Measurements from ENCODE around the gene MAD2L1BP. TPM values are rescaled to one million over a fixed set of nuclear protein-coding genes. Genes with fewer than 3 reads are reported as not detected.

MAD2L1BP gene
- total RNA-seq, 1 donor, result 55.9 TPM

DNA sequence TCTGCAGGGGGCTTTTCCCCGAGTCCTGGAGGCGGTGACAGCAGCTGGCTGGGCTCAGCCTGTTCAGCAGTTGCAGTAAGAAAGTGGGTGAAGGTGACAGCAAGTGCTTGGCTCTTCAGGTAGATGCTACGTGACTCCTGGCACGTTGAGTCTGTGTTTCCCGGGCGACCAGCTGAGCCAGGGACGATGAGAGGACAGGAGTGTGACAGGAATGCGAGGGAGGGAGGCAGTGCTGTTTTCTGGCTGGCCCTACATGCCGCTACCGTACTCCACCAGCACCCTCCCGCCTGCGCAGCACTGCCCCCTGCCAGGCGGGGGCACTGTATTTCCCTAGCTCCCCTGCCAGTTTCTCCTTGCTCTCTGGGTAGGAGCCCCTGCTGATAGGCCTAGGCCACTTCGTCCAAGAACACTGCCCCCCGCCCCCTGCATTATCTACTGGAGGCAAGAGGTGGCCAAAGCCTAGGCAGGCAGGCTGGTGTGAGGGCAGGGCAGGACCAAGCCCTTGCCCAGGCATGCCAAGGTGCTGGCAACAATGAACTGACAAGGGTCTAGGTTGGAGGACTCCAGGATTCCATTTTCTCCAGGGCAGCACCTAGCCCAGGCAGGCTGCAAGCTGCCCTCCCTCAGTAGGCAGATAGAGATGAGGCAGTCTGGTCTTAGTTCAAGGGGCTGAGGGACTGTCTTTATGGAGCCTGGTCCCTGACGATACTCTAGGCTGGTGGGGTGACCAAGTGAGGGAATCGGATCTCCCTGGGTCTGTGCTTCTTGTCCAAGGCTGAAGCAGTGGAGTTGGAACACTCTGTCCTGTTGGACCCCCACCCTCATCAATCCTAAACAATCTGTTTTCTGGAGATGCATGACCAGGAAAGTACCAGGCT is 32.8 kb downstream of the MAD2L1BP start:
- no peak overlapping the region for H3K4me3 ChIP-seq (ENCODE audit: low read length)
- H3K4me1 ChIP-seq (ENCODE audit: insufficient read depth, low read length), result no peaks in the 10 kb centered on the region
- no peaks in the 10 kb centered on the region for H3K9me3 ChIP-seq (ENCODE audit: low read depth, low read length)
- no peaks in the 10 kb centered on the region for H3K27me3 ChIP-seq (ENCODE audit: insufficient read depth, low read length)

DNA sequence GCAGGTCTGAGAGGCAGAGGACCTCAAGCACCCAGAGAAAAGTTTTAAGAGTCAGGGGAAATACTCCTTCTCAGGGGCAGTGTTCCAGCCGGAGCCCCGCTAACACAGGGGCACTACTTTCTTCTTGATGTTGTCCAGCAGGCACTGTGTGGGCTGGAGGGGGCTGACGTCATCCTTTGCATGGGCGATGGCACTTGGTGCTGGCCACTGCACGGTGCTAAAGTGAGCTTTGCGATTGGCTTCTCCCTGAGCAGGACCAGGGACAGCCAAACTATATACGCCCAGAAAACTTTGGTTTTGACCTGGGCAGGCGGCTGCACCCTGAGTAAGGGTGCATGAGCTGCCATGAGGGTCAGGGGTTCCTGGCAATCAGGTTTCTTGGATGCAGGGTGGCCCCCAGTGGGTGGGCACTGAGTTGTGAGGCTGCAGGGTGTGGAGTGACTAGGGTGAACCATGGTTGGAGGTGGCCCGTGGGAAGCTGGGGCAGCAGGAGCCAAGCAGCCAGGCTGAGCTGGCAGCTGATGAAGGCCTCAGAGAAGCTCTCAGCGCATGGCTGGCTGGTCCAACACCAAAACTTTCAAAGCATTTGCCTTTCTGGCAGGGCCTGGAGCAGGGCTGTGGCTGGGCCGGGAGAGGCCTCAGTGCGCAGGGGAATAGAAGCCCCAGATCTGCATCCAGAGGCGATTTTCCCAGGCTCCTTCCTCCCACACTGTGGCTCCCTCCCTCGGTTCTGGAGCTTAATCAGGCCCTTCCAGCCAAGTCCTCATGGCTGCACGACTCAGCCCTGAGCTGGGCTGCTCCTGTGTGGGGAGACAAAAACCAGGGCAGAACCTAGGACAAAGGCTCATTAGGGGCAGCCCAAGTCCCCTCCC is 33.6 kb downstream of the MAD2L1BP start:
- H3K4me1 ChIP-seq (ENCODE audit: insufficient read depth, low read length), result no peaks in the 10 kb centered on the region
- no peaks in the 10 kb centered on the region for H3K9me3 ChIP-seq (ENCODE audit: low read depth, low read length)
- no peak overlapping the region for H3K4me3 ChIP-seq (ENCODE audit: low read length)
- H3K27me3 ChIP-seq (ENCODE audit: insufficient read depth, low read length), result no peaks in the 10 kb centered on the region

DNA sequence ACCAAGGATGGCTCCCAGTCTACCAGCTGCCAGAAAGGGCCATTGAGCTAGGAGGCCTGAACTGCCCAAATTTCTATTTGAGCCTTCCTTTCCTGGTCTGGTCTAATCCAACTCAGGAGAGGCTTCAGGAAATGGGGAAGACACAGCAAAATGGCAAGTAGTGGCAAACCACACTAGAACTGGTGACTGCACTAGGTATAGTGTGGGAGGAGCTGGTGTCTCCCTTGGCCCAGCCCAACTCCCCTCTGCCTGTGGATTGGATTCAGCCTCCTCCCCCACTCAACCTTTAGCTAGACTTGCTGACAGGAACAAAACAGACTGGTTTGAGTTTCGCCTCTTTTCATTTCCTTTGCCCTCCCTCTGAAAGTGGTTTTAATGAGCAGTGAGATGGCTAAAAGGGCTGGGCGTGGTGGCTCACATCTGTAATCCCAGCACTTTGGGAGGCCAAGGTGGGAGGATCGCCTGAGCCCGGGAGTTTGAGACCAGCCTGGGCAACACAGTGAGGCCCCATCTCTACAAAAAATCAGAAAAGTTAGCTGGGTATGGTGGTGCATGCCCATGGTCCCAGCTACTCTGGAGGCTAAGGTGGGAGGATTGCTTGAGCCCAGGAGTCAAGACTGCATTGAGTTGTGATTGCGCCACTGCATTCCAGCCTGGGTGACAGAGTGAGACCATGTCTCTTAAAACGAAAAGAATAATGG is 34.4 kb downstream of the MAD2L1BP start:
- Histone ChIP-seq H3K27me3 (ENCODE audit: insufficient read depth, low read length) (no peaks in the 10 kb centered on the region), H3K9me3 (ENCODE audit: low read depth, low read length) (no peaks in the 10 kb centered on the region), H3K4me1 (ENCODE audit: insufficient read depth, low read length) (no peaks in the 10 kb centered on the region), H3K4me3 (ENCODE audit: low read length) (no peak overlapping the region)

DNA sequence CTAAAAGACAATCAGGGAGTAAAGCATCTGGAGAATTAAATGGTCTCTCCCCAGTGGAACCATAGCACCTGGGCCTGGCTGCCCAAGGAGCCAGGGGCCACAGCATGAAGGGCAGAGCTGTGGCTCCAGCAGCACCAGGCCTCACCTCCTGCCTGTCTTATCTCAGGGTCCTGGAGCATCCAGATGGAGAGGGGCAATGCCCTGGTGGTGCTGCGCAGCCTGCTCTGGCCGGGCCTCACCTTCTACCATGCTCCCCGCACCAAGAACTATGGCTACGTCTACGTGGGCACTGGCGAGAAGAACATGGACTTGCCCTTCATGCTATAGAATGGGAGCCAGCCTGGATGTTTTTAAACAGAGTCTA is 35.0 kb downstream of the MAD2L1BP start:
- H3K4me1 ChIP-seq (ENCODE audit: insufficient read depth, low read length), result no peaks in the 10 kb centered on the region

DNA sequence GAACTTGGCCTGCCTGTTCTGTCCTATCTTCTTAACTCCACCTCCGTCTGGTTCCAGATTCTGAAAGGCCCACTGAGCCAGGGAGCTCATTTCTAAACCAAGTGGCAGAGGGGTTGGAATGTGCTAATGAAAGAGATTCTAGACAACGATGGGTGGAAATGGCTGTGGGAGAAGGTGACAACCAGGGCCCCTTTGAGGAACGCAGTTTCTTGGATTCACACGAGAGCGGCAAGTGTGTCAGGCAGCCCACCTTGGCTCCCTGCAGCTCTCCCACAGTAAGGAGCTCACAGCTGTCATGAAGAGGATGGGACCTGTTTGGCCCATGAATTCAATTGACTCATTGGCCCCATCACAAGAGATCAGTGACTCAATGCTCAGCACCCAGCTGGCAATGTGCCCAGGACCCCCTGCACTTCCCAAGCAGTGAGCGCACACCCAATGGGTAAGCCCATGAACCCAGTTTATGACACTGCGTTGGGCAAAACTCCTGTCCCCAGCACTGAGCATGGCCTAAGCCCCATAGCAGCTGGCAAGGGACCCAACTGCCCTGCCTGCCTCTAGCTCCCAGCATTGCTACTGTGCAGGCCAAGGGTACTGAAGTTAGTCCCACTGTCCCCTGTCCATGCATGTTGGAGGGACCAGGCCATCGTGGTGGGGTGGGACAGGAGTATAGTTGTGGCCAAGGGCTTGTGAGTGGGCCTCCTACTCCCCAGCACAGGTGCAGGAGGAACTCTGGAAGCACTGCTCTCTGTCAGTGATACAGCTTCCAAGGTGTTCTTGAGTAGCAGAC is 35.6 kb downstream of the MAD2L1BP start:
- H3K4me1 ChIP-seq (ENCODE audit: insufficient read depth, low read length), result no peaks in the 10 kb centered on the region
- H3K4me3 ChIP-seq (ENCODE audit: low read length), result no peak overlapping the region
- no peaks in the 10 kb centered on the region for H3K9me3 ChIP-seq (ENCODE audit: low read depth, low read length)
- no peaks in the 10 kb centered on the region for H3K27me3 ChIP-seq (ENCODE audit: insufficient read depth, low read length)

More for the DNA sequence above, 35.0 kb downstream of the MAD2L1BP start:
- Histone ChIP-seq H3K9me3 (ENCODE audit: low read depth, low read length) (no peaks in the 10 kb centered on the region), H3K27me3 (ENCODE audit: insufficient read depth, low read length) (no peaks in the 10 kb centered on the region), H3K4me3 (ENCODE audit: low read length) (no peak overlapping the region)

DNA sequence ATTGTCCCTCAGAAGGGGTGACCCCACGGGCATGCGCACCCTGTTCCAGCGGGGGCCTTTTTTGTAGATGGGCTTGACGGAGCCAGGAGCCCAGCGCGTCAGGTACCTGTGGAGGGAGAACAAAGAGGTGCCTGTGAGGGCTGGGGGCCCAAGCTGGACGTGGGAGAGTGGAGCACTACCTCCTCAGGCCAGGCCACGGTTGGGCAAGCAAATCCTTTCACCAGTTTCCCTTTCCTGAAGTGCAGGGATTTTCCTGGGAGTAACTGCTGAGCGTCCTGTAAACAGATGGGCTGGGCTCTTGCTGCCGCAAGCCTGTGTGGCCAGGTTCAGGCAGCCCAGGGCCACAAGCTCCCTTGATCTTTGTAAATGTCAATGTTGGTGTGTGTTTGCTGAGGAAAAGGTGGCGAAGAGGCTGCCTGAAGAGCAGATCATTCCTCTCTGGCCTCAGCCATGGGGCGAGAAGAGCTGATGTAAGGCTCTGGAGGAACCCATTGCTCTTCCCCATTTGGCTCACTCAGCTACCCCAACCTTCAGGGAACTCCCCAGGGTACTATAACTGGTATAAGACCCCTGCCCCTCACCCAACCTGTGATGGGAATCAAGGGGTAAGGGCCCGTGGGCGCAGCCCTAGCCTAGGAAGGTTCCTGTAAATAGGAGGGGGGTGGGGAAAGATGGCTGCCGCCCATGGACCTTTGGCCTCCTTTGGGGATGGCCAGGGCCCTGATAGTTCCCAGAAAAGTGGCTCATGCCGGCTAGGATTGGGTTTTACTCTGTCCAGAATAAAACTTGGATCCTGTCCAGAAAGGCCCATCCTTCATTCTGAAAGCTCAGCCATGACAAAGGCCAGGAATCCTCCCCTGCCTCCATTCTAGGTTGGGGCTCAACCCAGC is 36.4 kb downstream of the MAD2L1BP start:
- Histone ChIP-seq H3K9me3 (ENCODE audit: low read depth, low read length) (no peaks in the 10 kb centered on the region), H3K27me3 (ENCODE audit: insufficient read depth, low read length) (no peaks in the 10 kb centered on the region), H3K4me1 (ENCODE audit: insufficient read depth, low read length) (no peaks in the 10 kb centered on the region), H3K4me3 (ENCODE audit: low read length) (no peak overlapping the region)

DNA sequence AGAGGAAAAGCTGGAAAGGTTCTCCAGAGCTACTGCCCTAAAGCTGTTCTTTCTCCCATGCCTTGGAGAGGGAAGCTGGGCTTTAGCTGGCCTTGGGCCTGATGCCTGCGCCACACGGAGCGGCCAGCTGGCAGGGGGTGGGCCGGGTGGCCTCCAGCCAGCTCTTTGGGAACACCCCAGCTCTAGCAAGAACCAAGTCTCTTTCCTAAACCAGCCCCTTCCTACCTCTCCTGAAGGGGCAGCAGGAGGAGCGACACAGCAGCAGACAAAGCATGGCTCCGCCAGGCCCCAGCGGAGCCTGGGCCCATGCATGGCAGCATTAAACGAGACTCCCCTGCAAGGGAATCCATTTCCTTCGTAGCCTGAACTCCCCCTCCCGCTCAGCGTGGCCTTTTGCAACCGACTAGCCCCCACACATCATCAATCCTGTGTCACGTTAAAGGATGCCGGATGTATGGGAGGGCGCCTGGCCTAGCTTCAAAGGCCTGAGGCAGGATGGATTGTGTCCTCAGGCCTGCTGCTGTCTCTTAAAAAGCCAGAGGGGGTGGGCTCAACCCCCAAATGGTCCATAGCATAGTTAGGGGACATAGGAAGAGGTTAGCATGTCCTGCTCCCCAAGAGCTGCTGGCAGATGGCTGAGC is 37.9 kb downstream of the MAD2L1BP start:
- Histone ChIP-seq H3K4me1 (ENCODE audit: insufficient read depth, low read length) (no peaks in the 10 kb centered on the region), H3K27me3 (ENCODE audit: insufficient read depth, low read length) (no peaks in the 10 kb centered on the region), H3K9me3 (ENCODE audit: low read depth, low read length) (no peaks in the 10 kb centered on the region), H3K4me3 (ENCODE audit: low read length) (no peak overlapping the region)

DNA sequence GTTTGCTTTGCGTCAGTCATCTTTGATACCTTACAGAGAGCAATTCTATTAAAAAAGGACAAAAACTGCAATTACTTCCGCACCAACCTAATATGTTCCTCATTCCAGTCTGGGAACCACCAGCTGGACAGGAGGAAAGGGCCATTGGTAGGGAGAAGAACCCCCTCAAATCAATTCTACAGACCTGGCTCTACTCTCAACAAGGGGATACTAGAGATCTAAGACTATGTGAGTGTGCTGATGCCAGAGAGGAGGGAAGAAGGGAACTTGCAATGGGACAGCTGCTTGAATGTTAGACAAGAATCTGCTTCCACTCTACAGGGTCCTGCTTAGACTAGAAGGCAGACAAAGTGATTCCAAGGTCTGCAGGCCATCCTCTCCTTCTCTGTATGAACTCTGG is 38.7 kb downstream of the MAD2L1BP start:
- no peaks in the 10 kb centered on the region for H3K9me3 ChIP-seq (ENCODE audit: low read depth, low read length)
- no peaks in the 10 kb centered on the region for H3K27me3 ChIP-seq (ENCODE audit: insufficient read depth, low read length)
- no peak overlapping the region for H3K4me3 ChIP-seq (ENCODE audit: low read length)
- H3K4me1 ChIP-seq (ENCODE audit: insufficient read depth, low read length), result no peaks in the 10 kb centered on the region

DNA sequence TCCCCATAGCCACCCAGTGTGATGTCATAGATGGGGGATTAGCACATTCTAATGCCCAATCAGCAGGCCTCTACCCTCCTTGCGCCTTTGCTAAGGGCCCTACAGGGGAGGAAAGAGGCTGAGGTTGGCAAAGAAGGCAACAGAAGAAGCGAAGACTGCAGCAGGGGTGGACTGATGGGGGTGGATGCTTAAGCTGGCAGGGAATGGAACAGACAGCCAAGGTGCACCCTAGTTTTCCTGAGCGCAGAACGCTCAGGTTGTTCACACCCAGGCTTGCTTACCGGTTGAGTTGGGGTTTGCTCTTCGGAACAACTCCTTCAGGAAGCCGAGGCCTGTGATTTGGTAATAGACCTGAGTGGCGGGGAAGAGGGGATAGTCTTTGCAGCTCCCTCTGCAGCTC is 39.3 kb downstream of the MAD2L1BP start:
- Histone ChIP-seq H3K9me3 (ENCODE audit: low read depth, low read length) (no peaks in the 10 kb centered on the region), H3K4me1 (ENCODE audit: insufficient read depth, low read length) (no peaks in the 10 kb centered on the region), H3K27me3 (ENCODE audit: insufficient read depth, low read length) (no peaks in the 10 kb centered on the region), H3K4me3 (ENCODE audit: low read length) (no peak overlapping the region)

DNA sequence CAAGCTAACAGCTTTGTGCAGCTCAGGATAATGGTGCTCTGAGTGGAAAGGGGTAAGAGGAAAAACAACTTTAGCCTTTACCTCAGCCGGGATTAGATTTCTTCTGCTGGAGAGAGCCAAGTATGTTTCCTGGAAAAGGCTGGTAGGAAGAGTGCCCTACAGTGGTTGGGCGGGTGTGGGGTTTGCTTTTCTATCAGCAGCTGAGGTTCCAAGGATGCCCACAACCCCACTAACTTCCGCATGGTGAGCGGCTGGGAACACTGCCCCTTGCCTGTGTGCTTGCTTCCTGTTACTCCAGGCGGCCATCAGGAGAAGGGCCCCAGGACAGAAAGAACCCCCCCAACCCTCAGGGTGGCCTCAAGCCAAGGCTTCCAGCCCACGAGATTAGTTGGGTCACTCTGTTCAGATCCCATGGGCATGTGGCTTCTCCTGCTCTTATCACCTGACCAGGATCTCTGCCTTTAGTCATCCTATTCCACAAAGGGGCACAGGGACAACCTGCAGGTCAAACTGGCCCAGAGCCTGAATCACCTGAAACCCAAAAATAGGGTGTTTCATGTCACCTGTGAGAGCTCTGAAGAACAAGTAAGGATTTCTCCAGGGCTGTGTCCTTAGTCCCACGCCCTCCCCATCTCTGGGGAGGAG is 41.4 kb downstream of the MAD2L1BP start:
- H3K4me1 ChIP-seq (ENCODE audit: insufficient read depth, low read length), result no peaks in the 10 kb centered on the region
- H3K4me3 ChIP-seq (ENCODE audit: low read length), result no peak overlapping the region
- H3K9me3 ChIP-seq (ENCODE audit: low read depth, low read length), result no peaks in the 10 kb centered on the region
- H3K27me3 ChIP-seq (ENCODE audit: insufficient read depth, low read length), result no peaks in the 10 kb centered on the region

DNA sequence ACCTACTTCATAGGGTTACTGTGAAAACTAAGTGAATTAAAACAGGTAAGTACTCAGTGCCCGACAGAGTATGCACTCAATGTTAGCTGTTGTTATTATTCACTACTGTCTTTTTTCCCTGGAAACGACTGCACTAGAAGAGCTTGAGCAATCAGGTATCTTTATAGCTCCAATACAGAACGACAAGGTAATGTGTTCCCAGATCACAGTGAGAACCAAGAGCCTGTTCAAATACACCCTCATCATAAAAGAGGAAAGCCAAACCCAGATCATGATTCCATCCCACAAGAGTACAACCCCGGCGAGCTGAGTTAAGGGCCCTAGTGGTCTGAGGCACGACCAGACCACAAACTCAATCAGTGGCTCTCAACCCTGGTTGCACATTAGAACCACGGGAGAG is 42.1 kb downstream of the MAD2L1BP start:
- Histone ChIP-seq H3K27me3 (ENCODE audit: insufficient read depth, low read length) (no peaks in the 10 kb centered on the region), H3K9me3 (ENCODE audit: low read depth, low read length) (no peaks in the 10 kb centered on the region), H3K4me3 (ENCODE audit: low read length) (no peak overlapping the region), H3K4me1 (ENCODE audit: insufficient read depth, low read length) (no peaks in the 10 kb centered on the region)

DNA sequence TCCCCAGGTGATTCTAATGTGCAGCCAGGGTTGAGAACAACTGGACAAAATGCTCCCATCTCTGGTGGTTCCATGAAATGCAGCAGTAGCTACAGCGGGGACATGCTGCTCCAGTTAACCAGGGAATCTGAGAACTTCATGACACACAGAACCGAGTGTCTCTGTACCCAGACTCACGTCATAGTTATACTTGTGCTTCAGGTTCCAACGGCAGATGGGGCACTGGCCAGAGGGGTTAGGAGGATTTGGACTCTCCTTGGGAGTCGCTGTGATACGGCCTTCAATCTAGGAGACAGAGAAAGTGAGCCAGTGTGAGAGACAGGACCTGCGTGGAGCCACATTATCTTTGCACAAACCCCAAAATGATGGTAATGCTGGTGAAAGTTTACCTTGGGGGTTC is 42.7 kb downstream of the MAD2L1BP start:
- H3K27me3 ChIP-seq (ENCODE audit: insufficient read depth, low read length), result no peaks in the 10 kb centered on the region
- H3K4me3 ChIP-seq (ENCODE audit: low read length), result no peak overlapping the region
- H3K9me3 ChIP-seq (ENCODE audit: low read depth, low read length), result no peaks in the 10 kb centered on the region
- H3K4me1 ChIP-seq (ENCODE audit: insufficient read depth, low read length), result no peaks in the 10 kb centered on the region

DNA sequence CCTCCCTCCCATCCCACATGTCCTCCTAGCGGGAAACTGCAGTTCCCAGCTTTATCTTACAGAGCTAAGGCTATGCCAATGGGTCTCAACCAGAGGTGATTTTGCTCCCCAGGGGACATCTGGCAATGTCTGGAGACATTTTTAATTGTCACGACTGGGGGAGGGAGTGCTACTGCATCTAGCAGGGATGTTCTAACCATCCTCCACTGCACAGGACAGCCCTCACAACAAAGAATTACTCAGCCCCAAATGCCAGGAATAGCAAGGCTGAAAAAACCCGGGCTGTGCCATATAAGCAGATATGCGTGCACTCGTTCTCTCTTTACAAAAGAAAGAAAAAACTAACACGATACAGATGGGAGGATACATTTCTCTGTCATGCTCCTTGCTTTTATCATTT is 43.4 kb downstream of the MAD2L1BP start:
- H3K27me3 ChIP-seq (ENCODE audit: insufficient read depth, low read length), result no peaks in the 10 kb centered on the region
- no peak overlapping the region for H3K4me3 ChIP-seq (ENCODE audit: low read length)
- peaks cover 6% of the 10 kb centered on the region for H3K4me1 ChIP-seq (ENCODE audit: insufficient read depth, low read length)
- H3K9me3 ChIP-seq (ENCODE audit: low read depth, low read length), result no peaks in the 10 kb centered on the region
